H1 (cell line): Measurements from ENCODE around the gene ACAD10. TPM values are rescaled to one million over a fixed set of nuclear protein-coding genes. Genes with fewer than 3 reads are reported as not detected.

ENCODE experiments used
- CTCF ChIA-PET: fragments of 300-600 bp; sonication (Branson Sonifier 250); formaldehyde crosslinking; loops from one replicate; lab custom pipeline; 2021; ENCODE audit not compliant: partially characterized antibody; lab: Charles Lee
- POLR2A ChIA-PET: fragments of 300-600 bp; sonication (Branson Sonifier 250); formaldehyde crosslinking; loops from one replicate; lab custom pipeline; 2021; ENCODE audit warnings: inconsistent platforms; ENCODE audit not compliant: partially characterized antibody; lab: Charles Lee
- DNase-seq, 2 experiments: peaks; one replicate each; pipeline versions ENCODE4 v3.0.0 to v3.0.0-alpha.2; 2010 to 2022; ENCODE audit warnings: low spot score in 2 of 2, low read depth in 1 of 2, mixed read lengths in 1 of 2
- FAIRE-seq: peaks from 2 replicates; lab custom pipeline; 2011; peaks lifted over from hg19 to GRCh38; lab: Jason Lieb, UNC
- H2AFZ ChIP-seq: 2 replicates; pipeline ENCODE4 v1.8.1; 2012; ENCODE audit warnings: low read length, inconsistent platforms
- H2AK5ac ChIP-seq: 2 replicates; pipeline ENCODE4 v1.6.1; 2013; ENCODE audit warnings: low read depth, low read length
- H2BK120ac ChIP-seq: replicated peaks from 2 replicates; pipeline ENCODE3; 2013; ENCODE audit warnings: low read depth, low read length, inconsistent platforms
- H2BK12ac ChIP-seq: 2 replicates; pipeline ENCODE4 v1.6.1; 2013; ENCODE audit warnings: low read depth, low read length
- H2BK15ac ChIP-seq: 2 replicates; pipeline ENCODE4 v1.6.1; 2013; ENCODE audit warnings: low read length
- H2BK20ac ChIP-seq: 2 replicates; pipeline ENCODE4 v1.6.1; 2013; ENCODE audit warnings: low read length
- H2BK5ac ChIP-seq: 2 replicates; pipeline ENCODE4 v1.6.1; 2013; ENCODE audit warnings: low read depth, low read length
- H3K14ac ChIP-seq: 2 replicates; pipeline ENCODE4 v1.6.1; 2013; ENCODE audit warnings: inconsistent platforms; ENCODE audit not compliant: insufficient read length
- H3K18ac ChIP-seq: 2 replicates; pipeline ENCODE4 v1.6.1; 2013; ENCODE audit warnings: low read length; ENCODE audit errors: extremely low read depth
- H3K23ac ChIP-seq: 2 replicates; pipeline ENCODE4 v1.6.1; 2013; ENCODE audit warnings: inconsistent platforms; ENCODE audit not compliant: insufficient read length
- H3K23me2 ChIP-seq: 2 replicates; pipeline ENCODE4 v1.6.1; 2013; ENCODE audit warnings: low read depth, low read length
- H3K27ac ChIP-seq: 2 replicates; pipeline ENCODE4 v1.6.1; 2011; ENCODE audit warnings: low read depth, low read length, inconsistent platforms
- H3K27me3 ChIP-seq, 4 experiments: replicated peaks in 1 of 4; 1 replicate in 1 of 4; 2 replicates in 3 of 4; pipeline versions ENCODE4 v1.6.1 to v1.8.1; 2011 to 2013; ENCODE audit warnings: low read length in 3 of 4, mild to moderate bottlenecking in 3 of 4, inconsistent platforms in 2 of 4, mixed read lengths in 2 of 4, moderate library complexity in 1 of 4; ENCODE audit not compliant: control insufficient read depth in 3 of 4, insufficient read depth in 3 of 4; ENCODE audit errors: extremely low read depth in 1 of 4
- H3K36me3 ChIP-seq, 4 experiments: 2 replicates each; pipeline versions ENCODE4 v1.6.1 to v1.8.1; 2011 to 2013; ENCODE audit warnings: mild to moderate bottlenecking in 4 of 4, low read length in 3 of 4, moderate library complexity in 2 of 4, control low read depth in 1 of 4, inconsistent platforms in 1 of 4; ENCODE audit not compliant: insufficient read depth in 4 of 4, control insufficient read depth in 2 of 4
- H3K4ac ChIP-seq: replicated peaks from 2 replicates; pipeline ENCODE3; 2013; ENCODE audit warnings: low read length, low read depth, mixed read lengths, inconsistent platforms; ENCODE audit not compliant: insufficient read length
- H3K4me1 ChIP-seq, 4 experiments: replicated peaks in 1 of 4; 1 replicate in 1 of 4; 2 replicates in 3 of 4; pipeline versions ENCODE4 v1.6.1 to v1.8.1; 2011 to 2013; ENCODE audit warnings: low read length in 3 of 4, inconsistent platforms in 2 of 4, mixed read lengths in 1 of 4; ENCODE audit not compliant: insufficient read depth in 4 of 4, control insufficient read depth in 3 of 4
- H3K4me2 ChIP-seq, 2 experiments: 2 replicates each; pipeline versions ENCODE4 v1.6.1 to v1.8.1; 2011 to 2013; ENCODE audit warnings: low read depth in 2 of 2, low read length in 2 of 2, control low read depth in 1 of 2, inconsistent platforms in 1 of 2, mild to moderate bottlenecking in 1 of 2; ENCODE audit not compliant: insufficient read depth in 1 of 2
- H3K4me3 ChIP-seq, 4 experiments: fragments of 200-600, 300-600 bp in 1 of 4; sonication (generic), shearing (Covaris generic), sonication (Bioruptor Twin) in 1 of 4; 2 replicates each; pipeline versions ENCODE4 v1.5.1 to v1.8.1; 2011 to 2016; ENCODE audit warnings: low read length in 4 of 4, low read depth in 3 of 4, control low read depth in 2 of 4, inconsistent platforms in 2 of 4, mild to moderate bottlenecking in 2 of 4, mixed read lengths in 1 of 4, moderate library complexity in 1 of 4; ENCODE audit not compliant: insufficient read depth in 2 of 4; ENCODE audit errors: extremely low read depth in 1 of 4
- H3K56ac ChIP-seq: replicated peaks from 2 replicates; pipeline ENCODE3; 2013; ENCODE audit warnings: low read depth, mild to moderate bottlenecking, mixed read lengths, low read length, inconsistent platforms; ENCODE audit not compliant: insufficient read length
- H3K79me1 ChIP-seq: 2 replicates; pipeline ENCODE4 v1.6.1; 2013; ENCODE audit warnings: low read depth, low read length, control low read depth
- H3K79me2 ChIP-seq, 2 experiments: 2 replicates each; pipeline versions ENCODE4 v1.6.1 to v1.8.1; 2012 to 2013; ENCODE audit warnings: low read length in 2 of 2, mild to moderate bottlenecking in 2 of 2, inconsistent platforms in 1 of 2; ENCODE audit not compliant: insufficient read depth in 2 of 2, control insufficient read depth in 1 of 2
- H3K9ac ChIP-seq, 4 experiments: replicated peaks in 1 of 4; 1 replicate in 1 of 4; 2 replicates in 3 of 4; pipeline versions ENCODE4 v1.6.1 to v1.8.1; 2011 to 2013; ENCODE audit warnings: low read depth in 3 of 4, low read length in 3 of 4, control low read depth in 2 of 4, mild to moderate bottlenecking in 2 of 4, moderate library complexity in 2 of 4, inconsistent platforms in 1 of 4; ENCODE audit errors: extremely low read depth in 1 of 4
- H3K9me3 ChIP-seq, 2 experiments: 2 replicates each; pipeline versions ENCODE4 v1.6.1 to v1.8.1; 2012 to 2013; ENCODE audit warnings: mild to moderate bottlenecking in 2 of 2, moderate library complexity in 2 of 2, control low read depth in 1 of 2, inconsistent platforms in 1 of 2, low read depth in 1 of 2, low read length in 1 of 2, mixed read lengths in 1 of 2; ENCODE audit not compliant: insufficient read depth in 2 of 2
- H4K20me1 ChIP-seq, 2 experiments: replicated peaks in 1 of 2; 2 replicates each; pipeline versions ENCODE3 to v1.8.1; 2011 to 2013; ENCODE audit warnings: inconsistent platforms in 2 of 2, low read length in 2 of 2, mild to moderate bottlenecking in 1 of 2; ENCODE audit not compliant: insufficient read depth in 2 of 2, control insufficient read depth in 1 of 2
- H4K5ac ChIP-seq: 2 replicates; pipeline ENCODE4 v1.6.1; 2013; ENCODE audit warnings: low read length, low read depth, mixed read lengths, inconsistent platforms; ENCODE audit not compliant: insufficient read length
- H4K8ac ChIP-seq: 2 replicates; pipeline ENCODE4 v1.8.0; 2013; ENCODE audit warnings: mild to moderate bottlenecking, moderate library complexity, low read length, inconsistent platforms; ENCODE audit not compliant: insufficient read depth; ENCODE audit errors: extremely low read depth
- H4K91ac ChIP-seq: replicated peaks from 2 replicates; pipeline ENCODE3; 2013; ENCODE audit warnings: low read length, mixed read lengths, inconsistent platforms; ENCODE audit not compliant: insufficient read length
- CEBPB ChIP-seq: IDR thresholded peaks from 2 replicates; pipeline ENCODE4 v1.6.1; 2012; ENCODE audit warnings: low read depth, low read length
- FOSL1 ChIP-seq: IDR thresholded peaks from 2 replicates; pipeline ENCODE4 v1.6.1; 2011; ENCODE audit warnings: mild to moderate bottlenecking, low read depth, low read length, moderate library complexity; ENCODE audit not compliant: insufficient read depth
- GABPA ChIP-seq: IDR thresholded peaks from 2 replicates; pipeline ENCODE4 v1.6.1; 2011; ENCODE audit warnings: mild to moderate bottlenecking, low read length, moderate library complexity, borderline replicate concordance; ENCODE audit not compliant: insufficient read depth
- HDAC2 ChIP-seq, 2 experiments: fragments of 300-600 bp in 1 of 2; sonication (generic) in 1 of 2; IDR thresholded peaks; 2 replicates each; pipeline ENCODE4 v1.6.1; 2011 to 2012; ENCODE audit warnings: low read depth in 2 of 2, low read length in 2 of 2, mild to moderate bottlenecking in 2 of 2, moderate library complexity in 2 of 2, borderline replicate concordance in 1 of 2, inconsistent platforms in 1 of 2
- NANOG ChIP-seq: IDR thresholded peaks from 2 replicates; pipeline ENCODE4 v1.6.1; 2011; ENCODE audit warnings: low read length, low read depth, mild to moderate bottlenecking, inconsistent platforms; ENCODE audit not compliant: insufficient read depth, poor library complexity, severe bottlenecking
- RXRA ChIP-seq: IDR thresholded peaks from 2 replicates; pipeline ENCODE4 v1.6.1; 2011; ENCODE audit warnings: low read depth, mild to moderate bottlenecking, low read length, moderate library complexity; ENCODE audit not compliant: insufficient read depth
- SIN3A ChIP-seq, 2 experiments: IDR thresholded peaks in 1 of 2; conservative IDR thresholded peaks in 1 of 2; 2 replicates each; pipeline ENCODE4 v1.6.1; 2011 to 2012; ENCODE audit warnings: low read length in 2 of 2, improper control_type of control experiment in 1 of 2, low read depth in 1 of 2, mild to moderate bottlenecking in 1 of 2
- SP4 ChIP-seq: IDR thresholded peaks from 2 replicates; pipeline ENCODE4 v1.6.1; 2012; ENCODE audit warnings: low read length, inconsistent platforms
- SUZ12 ChIP-seq: fragments of 200-600 bp; sonication (generic); IDR thresholded peaks from 2 replicates; pipeline ENCODE4 v1.6.1; 2012; ENCODE audit warnings: mild to moderate bottlenecking, inconsistent platforms, low read length, moderate library complexity, mixed read lengths
- YY1 ChIP-seq: IDR thresholded peaks from 2 replicates; pipeline ENCODE4 v1.6.1; 2011; ENCODE audit warnings: low read depth, mild to moderate bottlenecking, low read length
- ZNF274 ChIP-seq: IDR thresholded peaks from 2 replicates; pipeline ENCODE4 v1.7.0; 2012; ENCODE audit warnings: low read length, borderline replicate concordance; ENCODE audit errors: extremely low read depth
- WGBS, 2 experiments: shearing (Covaris generic) in 1 of 2; methylation state at CpG; one replicate each; pipeline versions ENCODE4 v1.1.6 to v1.1.7; 2013 to 2015; ENCODE audit warnings: low lambda C conversion rate in 2 of 2, mixed read lengths in 2 of 2, inconsistent platforms in 1 of 2, low coverage in 1 of 2, missing lambda C conversion rate in 1 of 2; ENCODE audit not compliant: insufficient replicate concordance in 2 of 2, insufficient coverage in 1 of 2, insufficient read length in 1 of 2; ENCODE audit errors: extremely low coverage in 1 of 2, missing lambda C conversion rate in 1 of 2; 5-methylcytosine and 5-hydroxymethylcytosine counted together
- polyA plus RNA-seq, 7 experiments: library from polyadenylated mRNA; depleted of rRNA in 3 of 7; stranded (reverse) in 5 of 7; unstranded in 2 of 7; fragments of >200 nt in 5 of 7; fragments of 200-250 nt in 2 of 7; gene quantifications; 1 replicate in 5 of 7; 2 replicates in 1 of 7; 4 replicates in 1 of 7; pipeline versions ENCODE4 v1.2.1 to v1.2.3, GENCODE V29; 2011 to 2013; ENCODE audit warnings: missing spikeins in 2 of 7, mixed read lengths in 2 of 7
- total RNA-seq: library from RNA; stranded (reverse); fragmentation: NEBNext Ultra II Directional; extraction: Animal tissue kit (Norgen Biotek cat#: 25700); gene quantifications from 2 replicates; pipeline ENCODE4 v1.2.1, GENCODE V29; 2021
- TF ChIP-seq, protein P1 (sequence below): IDR thresholded peaks from 2 replicates; pipeline ENCODE4 v1.6.1; 2011; ENCODE audit warnings: low read depth, mild to moderate bottlenecking, low read length; ENCODE audit not compliant: insufficient read depth

Gene ACAD10
- total and polyA plus RNA-seq, 2 of the 8 experiments (the other 6 are each of a cell fraction or from before 2014, with no cell fraction given): 17.3 to 23.3 TPM

DNA sequence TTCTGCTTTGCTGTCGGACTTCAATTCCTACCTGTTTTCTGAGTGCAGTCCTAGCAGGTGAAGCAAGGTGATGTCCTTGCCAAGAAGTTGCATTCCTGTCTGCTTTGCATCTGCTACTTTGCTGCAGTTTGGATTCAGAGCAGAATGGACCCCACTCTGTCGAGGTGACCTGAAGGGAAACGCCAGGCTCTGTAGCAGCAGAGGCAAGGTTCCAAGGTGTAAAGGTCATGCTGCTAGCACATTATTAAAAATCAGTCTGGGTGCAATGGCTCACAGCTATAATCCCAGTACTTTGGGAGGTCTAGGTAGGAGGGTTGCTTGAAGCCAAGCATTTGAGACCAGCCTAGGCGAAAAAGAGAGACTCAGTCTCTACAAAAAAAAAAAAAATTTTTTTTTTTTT, 63.5 kb downstream of the ACAD10 start:
- Histone ChIP-seq H3K79me1 (no peaks in the 10 kb centered on the region), H3K36me3 (peaks cover 0 to 7% (median 3%) of the 10 kb centered on the region in 4 experiments; a peak in 4 of 8 replicates), H3K56ac (no peak overlapping the region), H3K27ac (no peak overlapping the region; the same call in 1 of the 2 replicates), H4K91ac (no peak overlapping the region), H4K20me1 (peaks cover 0 to 2% of the 10 kb centered on the region in 2 experiments), H2BK5ac (no peak overlapping the region), H2BK120ac (no peak overlapping the region), H3K4ac (no peak overlapping the region), H2BK15ac (no peak overlapping the region), H3K14ac (no peak overlapping the region), H3K4me1 (no peaks in the 10 kb centered on the region; a peak in 1 of 7 replicates), H3K9ac (no peak overlapping the region), H2BK20ac (no peak overlapping the region), H3K4me2 (no peak overlapping the region), H3K79me2 (no peaks in the 10 kb centered on the region), H3K27me3 (no peaks in the 10 kb centered on the region), H3K23me2 (no peaks in the 10 kb centered on the region), H4K5ac (no peak overlapping the region), H2BK12ac (no peak overlapping the region), H3K18ac (no peak overlapping the region), H3K23ac (no peak overlapping the region), H3K4me3 (no peak overlapping the region), H2AK5ac (no peak overlapping the region), H3K9me3 (no peaks in the 10 kb centered on the region), H2AFZ (no peak overlapping the region), H4K8ac (no peak overlapping the region)
- ChIA-PET CTCF (interaction anchor here (0.7 to 9.1 kb wide), 3 partner anchors 63 to 328 kb away, joined by 3 to 165 read pairs (median 3); no protein-coding TSS in a partner anchor), POLR2A (no interaction called here)
- no peak for FAIRE-seq
- DNase-seq: no peak
- WGBS, 2 experiments: 93% methylated on average over 4 of the region's 4 CpGs; no CpG with 5 or more reads in 1 of the 2 experiments
- no peak for TF ChIP-seq YY1
- TF ChIP-seq, protein P1, sequence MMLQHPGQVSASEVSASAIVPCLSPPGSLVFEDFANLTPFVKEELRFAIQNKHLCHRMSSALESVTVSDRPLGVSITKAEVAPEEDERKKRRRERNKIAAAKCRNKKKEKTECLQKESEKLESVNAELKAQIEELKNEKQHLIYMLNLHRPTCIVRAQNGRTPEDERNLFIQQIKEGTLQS: no peak
- no peak for TF ChIP-seq GABPA
- no peak for TF ChIP-seq SUZ12
- TF ChIP-seq FOSL1: no peak
- no peak for TF ChIP-seq SP4
- TF ChIP-seq RXRA: no peak
- no peak for TF ChIP-seq ZNF274
- no peak for TF ChIP-seq CEBPB
- TF ChIP-seq NANOG: no peak
- TF ChIP-seq HDAC2 (IDR thresholded peaks at IDR 0.05; ENCODE audit: borderline replicate concordance in 1 of 2, low read depth in 2 of 2, low read length in 2 of 2): no peak
- no peak for TF ChIP-seq SIN3A (conservative IDR thresholded peaks at IDR 0.05 in 1 of 2, IDR thresholded peaks at IDR 0.05 in 1 of 2; ENCODE audit: low read depth in 1 of 2, low read length in 2 of 2)
